Common myeloid progenitor, CD34-positive (primary cell): ENCODE data around the gene SECISBP2.
"Not testable (repeated sequence)": the region's sequence is repeated elsewhere in the genome, so short reads cannot be mapped to it uniquely, and the experiment has no call there.

Experiments used
- CTCF ChIA-PET: fragments of 350-600 bp; sonication (Branson Sonifier 250); formaldehyde crosslinking; loops from one replicate; lab custom pipeline; 2021; ENCODE audit warnings: antibody characterized with exemption; lab: Charles Lee
- POLR2A ChIA-PET: fragments of 350-600 bp; sonication (Branson Sonifier 250); formaldehyde crosslinking; loops from one replicate; lab custom pipeline; 2021; ENCODE audit warnings: antibody characterized with exemption; lab: Charles Lee
- DNase-seq, 3 donors: peaks; one replicate each; pipeline versions ENCODE4 v3.0.0 to v3.0.0-alpha.2; 2013
- H3K27ac ChIP-seq, 2 experiments: 1 replicate in 1 of 2; 2 replicates in 1 of 2; pipeline ENCODE4 v1.7.0; 2013; ENCODE audit warnings: inconsistent platforms in 2 of 2, low read length in 2 of 2, mild to moderate bottlenecking in 2 of 2, low read depth in 1 of 2, moderate library complexity in 1 of 2; ENCODE audit not compliant: severe bottlenecking in 2 of 2, insufficient read depth in 1 of 2, poor library complexity in 1 of 2
- H3K27me3 ChIP-seq, 5 experiments: replicated peaks in 2 of 5; 1 replicate in 3 of 5; 2 replicates in 2 of 5; pipeline versions ENCODE4 v1.6.1 to v1.7.0; 2013; ENCODE audit warnings: low read length in 4 of 5, mild to moderate bottlenecking in 2 of 5, moderate library complexity in 2 of 5, inconsistent platforms in 1 of 5; ENCODE audit not compliant: insufficient read depth in 5 of 5, control insufficient read depth in 4 of 5
- H3K36me3 ChIP-seq, 4 experiments: 1 replicate in 2 of 4; 2 replicates in 2 of 4; pipeline versions ENCODE4 v1.6.1 to v1.7.0; 2013; ENCODE audit warnings: low read length in 3 of 4, control low read depth in 1 of 4, mild to moderate bottlenecking in 1 of 4; ENCODE audit not compliant: control insufficient read depth in 4 of 4, insufficient read depth in 4 of 4
- H3K4me1 ChIP-seq, 4 experiments: 1 replicate in 3 of 4; 2 replicates in 1 of 4; pipeline versions ENCODE4 v1.6.1 to v1.7.1; 2013; ENCODE audit warnings: low read length in 3 of 4, mild to moderate bottlenecking in 3 of 4, control low read depth in 1 of 4, inconsistent platforms in 1 of 4, moderate library complexity in 1 of 4; ENCODE audit not compliant: control insufficient read depth in 4 of 4, insufficient read depth in 4 of 4; ENCODE audit errors: control extremely low read depth in 1 of 4
- H3K4me3 ChIP-seq, 7 experiments: 1 replicate in 4 of 7; 2 replicates in 3 of 7; pipeline versions ENCODE4 v1.5.1 to v1.7.0; 2013; ENCODE audit warnings: mild to moderate bottlenecking in 7 of 7, low read length in 6 of 7, moderate library complexity in 6 of 7, inconsistent platforms in 2 of 7, low read depth in 2 of 7, control low read depth in 1 of 7; ENCODE audit not compliant: insufficient read depth in 4 of 7, control insufficient read depth in 1 of 7; ENCODE audit errors: extremely low read depth in 1 of 7
- H3K9me3 ChIP-seq, 5 experiments: 1 replicate in 4 of 5; 2 replicates in 1 of 5; pipeline versions ENCODE4 v1.6.1 to v1.7.1; 2013; ENCODE audit warnings: low read length in 4 of 5, mild to moderate bottlenecking in 2 of 5, inconsistent platforms in 1 of 5, low read depth in 1 of 5, moderate library complexity in 1 of 5; ENCODE audit not compliant: control insufficient read depth in 4 of 5, insufficient read depth in 2 of 5; ENCODE audit errors: control extremely low read depth in 1 of 5
- WGBS: methylation state at CpG from one replicate; pipeline ENCODE4 v1.1.5; 2013; ENCODE audit not compliant: insufficient coverage; 5-methylcytosine and 5-hydroxymethylcytosine counted together

Gene SECISBP2

DNA sequence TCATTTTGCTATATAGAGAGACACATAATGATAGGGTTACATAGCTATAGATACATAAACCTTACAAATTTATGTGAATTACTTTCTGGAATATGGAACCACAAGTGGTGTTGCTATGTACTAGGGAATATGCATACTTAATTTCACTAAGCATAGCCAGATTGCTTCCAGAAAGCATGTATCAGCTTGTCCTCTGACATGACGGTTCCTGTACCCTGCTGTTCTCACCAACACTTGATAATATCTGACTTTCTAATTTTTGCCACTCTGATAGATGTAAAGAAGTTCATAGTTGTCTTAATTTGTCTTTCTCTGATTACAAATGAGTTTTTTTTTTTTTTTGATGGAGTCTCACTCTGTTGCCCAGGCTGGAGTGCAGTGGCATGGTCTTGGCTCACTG lies 25.3 kb upstream of the SECISBP2 start:
- Histone ChIP-seq H3K27ac (no peak overlapping the region), H3K4me3 (no peak overlapping the region), H3K27me3 (no peaks in the 10 kb centered on the region), H3K4me1 (no peaks in the 10 kb centered on the region), H3K9me3 (peaks cover 0 to 4% (median 0%) of the 10 kb centered on the region in 5 experiments), H3K36me3 (no peaks in the 10 kb centered on the region)
- ChIA-PET POLR2A (no interaction called here), CTCF (interaction anchor here (0.8 to 1.6 kb wide), 2 partner anchors 13 to 14 kb away, joined by 3 read pairs; no protein-coding TSS in a partner anchor)
- no peak for DNase-seq
- no CpG with 5 or more reads among the region's 1 CpG for WGBS

DNA sequence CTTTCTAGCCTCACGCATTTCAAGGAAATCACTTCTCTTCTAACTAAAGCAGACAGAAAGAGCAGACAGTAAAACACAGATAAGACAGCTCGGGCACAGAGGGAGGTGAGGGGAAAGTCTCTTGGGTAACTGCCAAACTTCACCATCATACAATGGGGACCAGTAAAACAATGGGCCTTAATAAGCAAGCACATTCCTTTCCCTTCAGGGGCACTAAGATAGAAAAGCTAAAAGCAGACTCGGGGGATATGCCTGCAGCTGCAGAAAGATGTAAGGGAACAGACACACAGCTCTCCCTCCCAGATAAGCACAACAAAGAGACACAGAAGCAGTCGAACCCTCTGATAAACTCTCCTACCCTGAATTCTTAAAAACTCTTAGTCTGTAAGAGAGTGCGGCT lies 22.9 kb upstream of the SECISBP2 start:
- WGBS, result 67% methylated on average over 1 of the region's 5 CpGs
- Histone ChIP-seq H3K27me3 (no peaks in the 10 kb centered on the region), H3K36me3 (no peaks in the 10 kb centered on the region), H3K27ac (no peak overlapping the region), H3K9me3 (peaks cover 0 to 4% (median 0%) of the 10 kb centered on the region in 5 experiments), H3K4me1 (no peaks in the 10 kb centered on the region), H3K4me3 (no peak overlapping the region)
- CTCF ChIA-PET, result interaction anchor here (1.0 kb wide), 1 partner anchor 13 kb away, joined by 3 read pairs; no protein-coding TSS in a partner anchor
- no peak for DNase-seq
- POLR2A ChIA-PET, result no interaction called here

DNA sequence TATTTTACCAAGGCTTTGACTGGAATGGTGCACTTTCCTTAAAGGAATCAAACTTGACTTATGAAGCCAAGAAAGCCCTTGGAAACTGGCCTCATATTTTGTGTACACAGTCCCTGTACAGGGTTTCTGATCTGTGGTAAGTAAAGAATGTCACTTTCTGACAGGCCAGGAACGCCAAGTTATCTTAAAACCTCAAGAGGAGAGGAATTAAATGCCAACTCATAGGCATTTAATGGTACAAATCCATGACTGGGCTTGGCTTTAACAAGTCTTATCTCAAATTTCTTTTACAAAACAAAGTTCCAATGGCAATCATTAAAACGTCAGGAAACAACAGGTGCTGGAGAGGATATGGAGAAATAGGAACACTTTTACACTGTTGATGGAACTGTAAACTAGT lies 16.3 kb upstream of the SECISBP2 start:
- H3K27ac ChIP-seq, H3K27me3 ChIP-seq, H3K4me3 ChIP-seq, H3K36me3 ChIP-seq, POLR2A ChIA-PET, H3K9me3 ChIP-seq, CTCF ChIA-PET: not testable (repeated sequence)
- no CpG with 5 or more reads among the region's 2 CpGs for WGBS
- DNase-seq, result peak in 2 of 3 donors; percentile 33 to 58
- H3K4me1 ChIP-seq, result peaks cover 0 to 11% (median 0%) of the 10 kb centered on the region in 4 experiments

DNA sequence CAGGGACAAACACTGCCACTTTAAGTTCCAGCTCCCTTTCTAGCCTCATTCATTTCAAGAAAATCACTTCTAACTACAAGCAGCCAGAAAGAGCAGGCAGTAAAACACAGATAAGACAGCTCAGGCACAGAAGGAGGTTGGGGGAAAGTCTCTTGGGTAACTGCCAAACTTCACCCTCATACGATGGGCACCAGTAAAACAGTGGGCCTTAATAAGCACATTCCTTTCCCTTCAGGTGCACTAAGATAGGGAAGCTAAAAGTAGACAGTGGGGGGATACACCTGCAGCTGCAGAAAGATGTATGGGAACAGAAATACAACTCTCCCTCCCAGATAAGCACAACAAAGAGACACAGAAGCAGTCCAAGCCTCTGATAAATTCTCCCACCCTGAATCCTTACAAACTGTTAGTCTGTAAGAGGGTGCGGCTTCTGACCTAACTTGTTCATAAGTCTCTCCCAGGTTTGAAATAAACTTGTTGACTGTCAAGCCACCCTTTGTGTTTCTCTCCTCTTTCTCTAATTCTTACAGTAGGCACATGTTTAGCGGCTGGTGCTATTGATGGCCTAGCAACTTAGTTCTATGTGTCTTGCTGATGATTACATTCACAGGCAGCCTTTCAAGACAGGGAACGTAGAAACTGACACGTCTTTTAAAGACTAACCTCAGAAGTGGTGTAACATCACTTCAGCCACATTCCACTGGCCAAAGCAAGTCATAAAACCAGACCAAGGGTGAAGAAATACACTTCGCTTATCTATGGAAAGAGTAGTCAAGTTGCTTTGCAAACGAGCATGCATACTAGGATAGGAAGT lies 14.1 kb upstream of the SECISBP2 start:
- Histone ChIP-seq H3K27me3 (no peaks in the 10 kb centered on the region), H3K27ac (no peak overlapping the region), H3K36me3 (peaks cover 0 to 2% (median 0%) of the 10 kb centered on the region in 4 experiments), H3K9me3 (no peaks in the 10 kb centered on the region), H3K4me3 (no peak overlapping the region), H3K4me1 (peaks cover 0 to 11% (median under 1%) of the 10 kb centered on the region in 4 experiments)
- peak in 1 of 3 donors; percentile 20 for DNase-seq
- CTCF ChIA-PET, result no interaction called here
- WGBS, result 94% methylated on average over 5 of the region's 7 CpGs
- POLR2A ChIA-PET, result no interaction called here

DNA sequence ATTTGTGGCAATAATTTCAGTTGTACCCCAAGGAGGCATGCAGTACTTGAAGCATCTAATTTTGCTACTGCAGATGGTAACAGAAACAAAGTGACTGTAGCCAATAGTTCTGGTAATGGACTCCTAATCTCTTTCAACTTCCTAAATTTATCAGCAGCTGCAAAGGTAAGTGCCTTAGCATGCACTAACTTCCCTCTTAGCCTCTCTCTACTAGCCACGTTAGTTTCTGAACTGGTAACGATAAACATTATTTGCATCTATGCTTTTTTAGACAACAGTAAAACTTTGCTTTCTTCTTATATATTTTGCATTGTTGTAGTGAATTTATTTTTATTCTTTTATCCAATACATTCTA lies 13.5 kb upstream of the SECISBP2 start:
- Histone ChIP-seq H3K4me3 (no peak overlapping the region), H3K9me3 (no peaks in the 10 kb centered on the region), H3K27ac (no peak overlapping the region), H3K27me3 (no peaks in the 10 kb centered on the region), H3K36me3 (peaks cover 0 to 2% (median 0%) of the 10 kb centered on the region in 4 experiments), H3K4me1 (peaks cover 2 to 16% (median 6%) of the 10 kb centered on the region in 4 experiments)
- WGBS, result no CpG with 5 or more reads among the region's 2 CpGs
- ChIA-PET POLR2A (no interaction called here), CTCF (no interaction called here)
- DNase-seq, result peak in 2 of 3 donors; percentile 11 to 29

DNA sequence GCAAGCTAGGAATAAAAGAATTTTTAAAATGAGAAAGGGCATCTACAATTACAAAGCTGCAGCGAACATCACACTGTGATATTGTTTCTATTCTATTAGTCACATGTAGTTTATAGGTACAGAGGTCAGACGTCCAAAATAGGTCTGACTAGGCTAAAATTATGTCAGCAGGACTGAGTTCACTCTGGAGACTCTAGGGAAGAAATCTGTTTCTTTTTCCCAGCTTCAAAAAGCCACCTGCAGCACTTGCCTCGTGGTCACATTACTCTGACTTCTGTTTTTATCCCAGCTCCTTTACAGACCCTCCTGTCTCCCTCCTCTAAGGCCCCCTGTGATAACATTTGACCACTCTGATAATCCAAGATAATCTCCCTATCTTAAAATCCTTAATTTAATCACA lies 12.4 kb upstream of the SECISBP2 start:
- Histone ChIP-seq H3K36me3 (peaks cover 0 to 2% (median 0%) of the 10 kb centered on the region in 4 experiments), H3K9me3 (no peaks in the 10 kb centered on the region), H3K4me1 (peaks cover 5 to 18% (median 8%) of the 10 kb centered on the region in 4 experiments), H3K27me3 (no peaks in the 10 kb centered on the region), H3K4me3 (no peak overlapping the region), H3K27ac (no peak overlapping the region)
- 33% methylated on average over 1 of the region's 3 CpGs for WGBS
- no peak for DNase-seq
- ChIA-PET POLR2A (no interaction called here), CTCF (interaction anchor here (0.8 kb wide), 1 partner anchor 14 kb away, joined by 3 read pairs; no protein-coding TSS in a partner anchor)

DNA sequence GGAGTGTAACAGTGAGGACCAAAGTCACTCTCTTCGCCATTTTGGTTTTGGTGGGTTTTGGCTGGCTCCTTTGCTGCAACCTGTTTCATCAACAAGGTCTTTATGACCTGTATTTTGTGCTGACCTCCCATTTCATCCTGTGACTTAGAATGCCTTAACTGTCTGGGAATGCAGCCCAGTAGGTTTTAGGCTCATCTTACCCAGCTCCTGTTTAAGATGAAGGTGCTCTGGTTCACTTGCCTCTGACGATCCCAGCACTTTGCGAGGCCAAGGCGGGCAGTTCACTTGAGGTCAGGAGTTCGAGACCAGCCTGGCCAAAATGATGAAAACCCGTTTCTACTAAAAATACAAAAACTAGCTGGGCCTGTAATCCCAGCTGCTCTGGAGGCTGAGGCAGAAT lies 9.1 kb upstream of the SECISBP2 start:
- peaks cover 0 to 7% (median 1%) of the 10 kb centered on the region in 4 experiments for H3K36me3 ChIP-seq
- H3K4me3 ChIP-seq, result peak overlapping the region in 1 of 7 experiments; percentile 84
- peak overlapping the region in 1 of 2 experiments; percentile 99 for H3K27ac ChIP-seq
- no peak for DNase-seq
- POLR2A ChIA-PET, result no interaction called here
- H3K9me3 ChIP-seq, result no peaks in the 10 kb centered on the region
- CTCF ChIA-PET, result no interaction called here
- H3K27me3 ChIP-seq, result no peaks in the 10 kb centered on the region
- peaks cover 20 to 34% (median 28%) of the 10 kb centered on the region in 4 experiments for H3K4me1 ChIP-seq
- 100% methylated on average over 5 of the region's 6 CpGs for WGBS
